ENCODE results near the gene COMMD3. TPM values are rescaled to one million over a fixed set of nuclear protein-coding genes. Genes with fewer than 3 reads are reported as not detected.

Gene COMMD3
- total and polyA plus RNA-seq, 9 of the 15 experiments (the other 6 are each of a cell fraction or from before 2014, with no cell fraction given): 50.7 to 217 (median 80.1) TPM

DNA sequence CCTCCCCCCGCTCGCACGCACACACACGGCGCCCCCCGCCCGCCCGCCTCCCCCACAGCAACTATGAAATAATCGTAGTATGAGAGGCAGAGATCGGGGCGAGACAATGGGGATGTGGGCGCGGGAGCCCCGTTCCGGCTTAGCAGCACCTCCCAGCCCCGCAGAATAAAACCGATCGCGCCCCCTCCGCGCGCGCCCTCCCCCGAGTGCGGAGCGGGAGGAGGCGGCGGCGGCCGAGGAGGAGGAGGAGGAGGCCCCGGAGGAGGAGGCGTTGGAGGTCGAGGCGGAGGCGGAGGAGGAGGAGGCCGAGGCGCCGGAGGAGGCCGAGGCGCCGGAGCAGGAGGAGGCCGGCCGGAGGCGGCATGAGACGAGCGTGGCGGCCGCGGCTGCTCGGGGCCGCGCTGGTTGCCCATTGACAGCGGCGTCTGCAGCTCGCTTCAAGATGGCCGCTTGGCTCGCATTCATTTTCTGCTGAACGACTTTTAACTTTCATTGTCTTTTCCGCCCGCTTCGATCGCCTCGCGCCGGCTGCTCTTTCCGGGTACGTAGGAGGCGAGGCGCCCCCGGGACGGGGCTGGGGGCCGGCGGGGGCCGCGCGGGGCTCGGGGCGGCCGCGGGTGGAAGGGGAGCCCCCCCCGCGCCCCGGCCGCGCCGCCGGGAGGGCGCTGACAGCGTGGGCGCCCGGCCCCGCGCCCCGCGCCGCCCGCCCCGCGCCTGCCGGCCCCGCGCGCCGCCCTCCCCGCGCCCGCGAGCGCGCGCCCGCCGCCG is 5.2 kb downstream of the COMMD3 start (continued):
- peak; percentile 47; the same call in 1 of the 2 replicates for TF ChIP-seq ZBTB7A (IDR thresholded peaks at IDR 0.05; ENCODE audit: borderline replicate concordance, control insufficient read depth, low read depth, low read length)
- TF ChIP-seq ZNF586 (CRISPR knock-in tag; conservative IDR thresholded peaks at IDR 0.05): no peak
- 0 out of 2 replicates have a peak, but pooled peaks have one; percentile 47 for TF ChIP-seq GTF2E2 (tag; IDR thresholded peaks at IDR 0.05)
- TF ChIP-seq ZNF444 (CRISPR knock-in tag; IDR thresholded peaks at IDR 0.05): peak; percentile 78; the same call in 1 of the 2 replicates
- no peak for TF ChIP-seq E2F4 (CRISPR knock-in tag; IDR thresholded peaks at IDR 0.05; ENCODE audit: low read depth)
- TF ChIP-seq ZNF639 (CRISPR knock-in tag; conservative IDR thresholded peaks at IDR 0.05 in 1 of 2, IDR thresholded peaks at IDR 0.05 in 1 of 2): peak in 1 of 2 experiments; percentile 82; a peak in 1 of 4 replicates
- TF ChIP-seq MLX (CRISPR knock-in tag; conservative IDR thresholded peaks at IDR 0.05): 0 out of 4 replicates have a peak, but pooled peaks of 1 of the 2 experiments have one; percentile 82
- peak; percentile 66 to 73; a peak in 3 of 4 replicates for TF ChIP-seq SIN3A (IDR thresholded peaks at IDR 0.05; ENCODE audit: borderline replicate concordance in 2 of 2, control insufficient read depth in 1 of 2, low read depth in 2 of 2, low read length in 2 of 2)
- TF ChIP-seq, protein P1, sequence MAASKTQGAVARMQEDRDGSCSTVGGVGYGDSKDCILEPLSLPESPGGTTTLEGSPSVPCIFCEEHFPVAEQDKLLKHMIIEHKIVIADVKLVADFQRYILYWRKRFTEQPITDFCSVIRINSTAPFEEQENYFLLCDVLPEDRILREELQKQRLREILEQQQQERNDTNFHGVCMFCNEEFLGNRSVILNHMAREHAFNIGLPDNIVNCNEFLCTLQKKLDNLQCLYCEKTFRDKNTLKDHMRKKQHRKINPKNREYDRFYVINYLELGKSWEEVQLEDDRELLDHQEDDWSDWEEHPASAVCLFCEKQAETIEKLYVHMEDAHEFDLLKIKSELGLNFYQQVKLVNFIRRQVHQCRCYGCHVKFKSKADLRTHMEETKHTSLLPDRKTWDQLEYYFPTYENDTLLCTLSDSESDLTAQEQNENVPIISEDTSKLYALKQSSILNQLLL (CRISPR knock-in tag; IDR thresholded peaks at IDR 0.05; ENCODE audit: borderline replicate concordance): no peak
- TF ChIP-seq ZSCAN32 (CRISPR knock-in tag; IDR thresholded peaks at IDR 0.05): 0 out of 2 replicates have a peak, but pooled peaks have one; percentile 48
- TF ChIP-seq RCOR1 (IDR thresholded peaks at IDR 0.05; ENCODE audit: borderline replicate concordance in 1 of 2, low read depth in 2 of 2, low read length in 2 of 2): peak in 1 of 2 experiments; percentile 65; a peak in 2 of 4 replicates
- peak; percentile 70 for TF ChIP-seq ZFP36 (IDR thresholded peaks at IDR 0.05; ENCODE audit: low read depth, low read length, partially characterized antibody)
- no peak for TF ChIP-seq KLF6 (CRISPR knock-in tag; IDR thresholded peaks at IDR 0.05; ENCODE audit: borderline replicate concordance)
- no peak; the same call in 1 of the 2 replicates for TF ChIP-seq SAFB (IDR thresholded peaks at IDR 0.05; ENCODE audit: borderline replicate concordance, low read depth, low read length)
- peak in 1 of 2 experiments; percentile 85; a peak in 2 of 4 replicates for TF ChIP-seq KDM1A (IDR thresholded peaks at IDR 0.05)
- peak; percentile 99 for TF ChIP-seq ZNF263 (CRISPR knock-in tag; IDR thresholded peaks at IDR 0.05; ENCODE audit: borderline replicate concordance)
- 0 out of 2 replicates have a peak, but pooled peaks have one; percentile 19 for TF ChIP-seq NFIC (IDR thresholded peaks at IDR 0.05)

Measured in K562 (cell line).